K562 (cell line): ENCODE results near the gene PDZD8. TPM values are rescaled to one million over a fixed set of nuclear protein-coding genes. Genes with fewer than 3 reads are reported as not detected.

ENCODE experiments used
- ATAC-seq: fragments of 200-7000 bp; cut with Tn5 transposase; 3 replicates; pipeline ENCODE4 v1.9.1; 2020; ENCODE audit warnings: moderate library complexity
- BruUV-seq: library from RNA; stranded (reverse); fragments of 400-500 nt; replicated peaks from 2 replicates; lab custom pipeline; 2021; lab: Mats Ljungman, UMichigan
- CTCF ChIA-PET: fragments of 300-600 bp; formaldehyde crosslinking; extraction: SDS; loops from one replicate; lab custom pipeline; 2021; ENCODE audit warnings: low intra/inter-chr PET ratio; lab: Yijun Ruan, JAX
- POLR2A ChIA-PET: fragments of 300-600, 350-650 bp; sonication (Branson Sonifier 250); formaldehyde crosslinking; extraction: SDS; loops from one replicate; lab custom pipeline; 2021; ENCODE audit warnings: antibody characterized with exemption, inconsistent platforms; lab: Yijun Ruan, JAX
- DNase-seq, 4 experiments: peaks; one replicate each; pipeline versions ENCODE4 v3.0.0 to v3.0.0-alpha.2; 2011 to 2018; ENCODE audit warnings: low spot score in 3 of 4, mixed read lengths in 3 of 4; ENCODE audit errors: extremely low read depth in 1 of 4
- FAIRE-seq: peaks from 2 replicates; lab custom pipeline; 2011; peaks lifted over from hg19 to GRCh38; lab: Jason Lieb, UNC
- H2AFZ ChIP-seq: 2 replicates; pipeline ENCODE4 v1.6.0; 2011; ENCODE audit warnings: low read depth, low read length, control low read depth, inconsistent platforms
- H3K27ac ChIP-seq: fragments of 200-600 bp; 3 replicates; pipeline ENCODE4 v1.8.0; 2011; ENCODE audit warnings: low read depth, mild to moderate bottlenecking, control low read depth, inconsistent platforms, low read length, moderate library complexity, mixed read lengths; ENCODE audit errors: extremely low read depth
- H3K27me3 ChIP-seq, 2 experiments: fragments of 300-600 bp in 1 of 2; 2 replicates in 1 of 2; 3 replicates in 1 of 2; pipeline versions ENCODE4 v1.6.0 to v1.8.0; 2011; ENCODE audit warnings: inconsistent platforms in 2 of 2, low read length in 2 of 2, mild to moderate bottlenecking in 1 of 2, mixed read lengths in 1 of 2, moderate library complexity in 1 of 2; ENCODE audit not compliant: control insufficient read depth in 2 of 2, insufficient read depth in 2 of 2
- H3K36me3 ChIP-seq: fragments of 300-600 bp; 3 replicates; pipeline ENCODE4 v1.8.0; 2011; ENCODE audit warnings: mild to moderate bottlenecking, low read length, inconsistent platforms; ENCODE audit not compliant: control insufficient read depth, insufficient read depth
- H3K4me1 ChIP-seq, 2 experiments: fragments of 200-600 bp in 1 of 2; replicated peaks in 1 of 2; 2 replicates in 1 of 2; 3 replicates in 1 of 2; pipeline versions ENCODE4 v1.5.1 to v1.8.0; 2011; ENCODE audit warnings: inconsistent platforms in 2 of 2, low read length in 2 of 2, mild to moderate bottlenecking in 1 of 2, mixed read lengths in 1 of 2, moderate library complexity in 1 of 2; ENCODE audit not compliant: control insufficient read depth in 2 of 2, insufficient read depth in 2 of 2
- H3K4me2 ChIP-seq: 2 replicates; pipeline ENCODE4 v1.6.1; 2011; ENCODE audit warnings: low read length, control low read depth, inconsistent platforms, mixed read lengths; ENCODE audit not compliant: insufficient read depth
- H3K4me3 ChIP-seq: fragments of 200-600 bp; sonication (generic), shearing (Covaris generic); 2 replicates; pipeline ENCODE4 v1.5.1; 2016; ENCODE audit warnings: control low read depth, inconsistent platforms
- H3K79me2 ChIP-seq: fragments of 200-600 bp; 3 replicates; pipeline ENCODE4 v1.8.0; 2011; ENCODE audit warnings: low read length, inconsistent platforms; ENCODE audit not compliant: control insufficient read depth, insufficient read depth
- H3K9ac ChIP-seq, 2 experiments: 2 replicates each; pipeline versions ENCODE4 v1.6.0 to v1.6.1; 2011; ENCODE audit warnings: low read depth in 2 of 2, low read length in 2 of 2, control low read depth in 1 of 2, inconsistent platforms in 1 of 2, mild to moderate bottlenecking in 1 of 2, mixed read lengths in 1 of 2; ENCODE audit not compliant: insufficient read depth in 1 of 2
- H3K9me1 ChIP-seq: one replicate; pipeline ENCODE4 v1.6.0; 2011; ENCODE audit warnings: inconsistent platforms, mild to moderate bottlenecking, low read length, moderate library complexity; ENCODE audit not compliant: control insufficient read depth, insufficient read depth
- H3K9me3 ChIP-seq: replicated peaks from 2 replicates; pipeline ENCODE4 v1.5.1; 2011; ENCODE audit warnings: low read depth, low read length, inconsistent platforms; ENCODE audit not compliant: control insufficient read depth, insufficient read depth
- H4K20me1 ChIP-seq: replicated peaks from 2 replicates; pipeline ENCODE4 v1.6.1; 2011; ENCODE audit warnings: low read length, inconsistent platforms, mixed read lengths; ENCODE audit not compliant: control insufficient read depth, insufficient read depth
- ARID2 ChIP-seq: fragments of 450-650 bp; IDR thresholded peaks from 2 replicates; pipeline ENCODE4 v1.6.1; 2017; ENCODE audit warnings: antibody characterized with exemption, mild to moderate bottlenecking
- GATAD2A ChIP-seq: fragments of 450-650 bp; IDR thresholded peaks from 2 replicates; pipeline ENCODE4 v1.6.1; 2017
- JUN ChIP-seq, 2 experiments: sonication (generic) in 1 of 2; formaldehyde crosslinking in 1 of 2; IDR thresholded peaks; 2 replicates each; pipeline versions ENCODE4 v1.6.1 to v1.8.0; 2012 to 2022; ENCODE audit warnings: borderline replicate concordance in 2 of 2, mild to moderate bottlenecking in 2 of 2, improper control_type of control experiment in 1 of 2, low read depth in 1 of 2, low read length in 1 of 2, missing genetic modification reagents in 1 of 2
- NCOA2 ChIP-seq, 2 experiments: fragments of 450-650 bp; IDR thresholded peaks; 2 replicates each; pipeline ENCODE4 v1.6.1; 2018; ENCODE audit warnings: mild to moderate bottlenecking in 2 of 2, moderate library complexity in 1 of 2; ENCODE audit not compliant: partially characterized antibody in 2 of 2
- NKRF ChIP-seq: fragments of 450-650 bp; IDR thresholded peaks from 2 replicates; pipeline ENCODE4 v1.6.1; 2016; ENCODE audit warnings: borderline replicate concordance
- NR4A1 ChIP-seq, 2 experiments: fragments of 250-450 bp in 1 of 2; fragments of 450-650 bp in 1 of 2; sonication (Bioruptor Pico) in 1 of 2; IDR thresholded peaks; 2 replicates each; pipeline versions ENCODE4 v1.4.0 to v1.6.1; 2016 to 2020; ENCODE audit warnings: mild to moderate bottlenecking in 2 of 2, missing compliant biosample characterization in 1 of 2, missing genetic modification characterization in 1 of 2, moderate library complexity in 1 of 2
- RB1 ChIP-seq: fragments of 450-650 bp; IDR thresholded peaks from 2 replicates; pipeline ENCODE4 v1.6.1; 2017; ENCODE audit warnings: low read depth, mild to moderate bottlenecking
- RBFOX2 ChIP-seq: fragments of 200-400 bp; formaldehyde crosslinking; IDR thresholded peaks from 2 replicates; pipeline ENCODE4 v1.6.1; 2017; ENCODE audit warnings: low read depth, mild to moderate bottlenecking, low read length, moderate library complexity
- RFX1 ChIP-seq: fragments of 450-650 bp; IDR thresholded peaks from 2 replicates; pipeline ENCODE4 v1.6.1; 2016; ENCODE audit warnings: mild to moderate bottlenecking, moderate library complexity
- TSC22D4 ChIP-seq: fragments of 450-650 bp; IDR thresholded peaks from 2 replicates; pipeline ENCODE4 v1.6.1; 2016; ENCODE audit warnings: missing genetic modification characterization, missing biosample characterization, control low read depth
- U2AF2 ChIP-seq: fragments of 200-400 bp; formaldehyde crosslinking; optimal IDR thresholded peaks from 2 replicates; pipeline ENCODE3; 2017; ENCODE audit warnings: low read depth, mild to moderate bottlenecking, low read length
- YY1 ChIP-seq, 3 experiments: IDR thresholded peaks; 2 replicates each; pipeline ENCODE4 v1.6.1; 2011; ENCODE audit warnings: low read length in 2 of 3, mild to moderate bottlenecking in 2 of 3, moderate library complexity in 2 of 3, borderline replicate concordance in 1 of 3, control low read depth in 1 of 3, low read depth in 1 of 3; ENCODE audit not compliant: insufficient read depth in 3 of 3, insufficient replicate concordance in 2 of 3, control insufficient read depth in 1 of 3, insufficient read length in 1 of 3; ENCODE audit errors: extremely low read depth in 1 of 3
- ZNF583 ChIP-seq: fragments of 250-450 bp; sonication (Bioruptor Pico); IDR thresholded peaks from 2 replicates; pipeline ENCODE4 v1.4.0; 2020
- WGBS: fragments of 100-300 bp; shearing (Covaris generic); methylation state at CpG from one replicate; pipeline ENCODE4 v1.1.6; 2016; ENCODE audit warnings: low coverage, mixed read lengths; ENCODE audit not compliant: insufficient coverage; ENCODE audit errors: missing lambda C conversion rate; 5-methylcytosine and 5-hydroxymethylcytosine counted together
- in situ Hi-C: fragments of 300-500 bp; cut with MboI; formaldehyde crosslinking; loops from 4 replicates; pipeline ENCODE4 v1.15.0; 2018; ENCODE audit warnings: inconsistent platforms, mixed read lengths
- intact Hi-C: fragments of 100-400 bp; cut with micrococcal nuclease; formaldehyde crosslinking; loops from 2 replicates; pipeline ENCODE4 v1.14.2; 2022
- polyA plus RNA-seq, 8 experiments: library from polyadenylated mRNA; depleted of rRNA in 4 of 8; stranded (reverse) in 5 of 8; unstranded in 3 of 8; fragments of >200 nt; fragmentation: Nextera tagmentation in 2 of 8; fragmentation: Illumina TruSeq in 1 of 8; extraction: Ambion mirVana in 2 of 8; extraction: Trizol in 1 of 8; gene quantifications; 2 replicates each; pipeline versions ENCODE4 v1.2.1 to v1.2.3, GENCODE V29; 2011 to 2014; ENCODE audit warnings: inconsistent platforms in 1 of 8, missing spikeins in 1 of 8
- total RNA-seq, 7 experiments: library from RNA; depleted of rRNA in 6 of 7; stranded (reverse); fragments of >200 nt in 6 of 7; fragmentation: Illumina TruSeq in 2 of 7; extraction: Trizol in 2 of 7; gene quantifications; 2 replicates each; pipeline versions ENCODE4 v1.2.1 to v1.2.3, GENCODE V29; 2011 to 2021; ENCODE audit warnings: low replicate concordance in 1 of 7
- TF ChIP-seq, protein P1 (sequence below): sonication (generic); formaldehyde crosslinking; IDR thresholded peaks from 2 replicates; pipeline ENCODE4 v1.8.1; 2023; ENCODE audit warnings: mild to moderate bottlenecking, missing genetic modification reagents
- TF ChIP-seq, protein P2 (sequence below): fragments of 250-450 bp; sonication (Bioruptor Pico); IDR thresholded peaks from 2 replicates; pipeline ENCODE4 v1.6.1; 2021; ENCODE audit warnings: mild to moderate bottlenecking
- TF ChIP-seq, protein P3 (sequence below), 2 experiments: fragments of 450-650 bp; IDR thresholded peaks; 2 replicates each; pipeline ENCODE4 v1.6.1; 2016

The PDZD8 gene
- total and polyA plus RNA-seq, 9 of the 15 experiments (the other 6 are each of a cell fraction or from before 2014, with no cell fraction given): 5.5 to 53.4 (median 36.8) TPM

- POLR2A ChIA-PET: interaction anchor here (0.7 to 0.9 kb wide), 2 partner anchors 10 to 875 kb away, joined by 3 read pairs; no protein-coding TSS in a partner anchor
- Histone ChIP-seq H3K79me2 (no peaks in the 10 kb centered on the region), H3K36me3 (no peaks in the 10 kb centered on the region), H3K9me1 (no peaks in the 10 kb centered on the region), H3K4me1 (peaks cover 0 to 5% of the 10 kb centered on the region in 2 experiments; a peak in 3 of 5 replicates), H3K4me2 (no peak overlapping the region), H3K27ac (no peak overlapping the region), H3K27me3 (no peaks in the 10 kb centered on the region), H4K20me1 (no peaks in the 10 kb centered on the region)
- FAIRE-seq (no peak), ATAC-seq (no peak)
- intact Hi-C loops: no loop called here
- 85% methylated on average over 5 of the region's 5 CpGs for WGBS
- TF ChIP-seq TSC22D4 (no peak), RB1 (no peak), U2AF2 (no peak), RFX1 (no peak), JUN (IDR thresholded peaks at IDR 0.05; ENCODE audit: borderline replicate concordance, low read depth, low read length) (no peak), JUN (CRISPR knock-in tag; IDR thresholded peaks at IDR 0.05; ENCODE audit: borderline replicate concordance) (no peak), NR4A1 (CRISPR knock-in tag; IDR thresholded peaks at IDR 0.05) (no peak), NR4A1 (tag; IDR thresholded peaks at IDR 0.05) (no peak), YY1 (IDR thresholded peaks at IDR 0.05; ENCODE audit: borderline replicate concordance in 1 of 3, control insufficient read depth in 1 of 3, extremely low read depth in 1 of 3, insufficient read depth in 3 of 3, insufficient read length in 1 of 3, insufficient replicate concordance in 2 of 3, low read depth in 1 of 3, low read length in 2 of 3) (no peak), ARID2 (no peak), NKRF (no peak), NCOA2 (IDR thresholded peaks at IDR 0.05; ENCODE audit: partially characterized antibody in 2 of 2) (no peak), RBFOX2 (no peak), GATAD2A (no peak), ZNF583 (CRISPR knock-in tag) (no peak)
- TF ChIP-seq, protein P1, sequence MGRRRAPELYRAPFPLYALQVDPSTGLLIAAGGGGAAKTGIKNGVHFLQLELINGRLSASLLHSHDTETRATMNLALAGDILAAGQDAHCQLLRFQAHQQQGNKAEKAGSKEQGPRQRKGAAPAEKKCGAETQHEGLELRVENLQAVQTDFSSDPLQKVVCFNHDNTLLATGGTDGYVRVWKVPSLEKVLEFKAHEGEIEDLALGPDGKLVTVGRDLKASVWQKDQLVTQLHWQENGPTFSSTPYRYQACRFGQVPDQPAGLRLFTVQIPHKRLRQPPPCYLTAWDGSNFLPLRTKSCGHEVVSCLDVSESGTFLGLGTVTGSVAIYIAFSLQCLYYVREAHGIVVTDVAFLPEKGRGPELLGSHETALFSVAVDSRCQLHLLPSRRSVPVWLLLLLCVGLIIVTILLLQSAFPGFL (CRISPR knock-in tag): no peak
- TF ChIP-seq, protein P2, sequence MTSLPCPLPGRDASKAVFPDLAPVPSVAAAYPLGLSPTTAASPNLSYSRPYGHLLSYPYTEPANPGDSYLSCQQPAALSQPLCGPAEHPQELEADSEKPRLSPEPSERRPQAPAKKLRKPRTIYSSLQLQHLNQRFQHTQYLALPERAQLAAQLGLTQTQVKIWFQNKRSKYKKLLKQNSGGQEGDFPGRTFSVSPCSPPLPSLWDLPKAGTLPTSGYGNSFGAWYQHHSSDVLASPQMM (CRISPR knock-in tag): no peak
- TF ChIP-seq, protein P3, sequence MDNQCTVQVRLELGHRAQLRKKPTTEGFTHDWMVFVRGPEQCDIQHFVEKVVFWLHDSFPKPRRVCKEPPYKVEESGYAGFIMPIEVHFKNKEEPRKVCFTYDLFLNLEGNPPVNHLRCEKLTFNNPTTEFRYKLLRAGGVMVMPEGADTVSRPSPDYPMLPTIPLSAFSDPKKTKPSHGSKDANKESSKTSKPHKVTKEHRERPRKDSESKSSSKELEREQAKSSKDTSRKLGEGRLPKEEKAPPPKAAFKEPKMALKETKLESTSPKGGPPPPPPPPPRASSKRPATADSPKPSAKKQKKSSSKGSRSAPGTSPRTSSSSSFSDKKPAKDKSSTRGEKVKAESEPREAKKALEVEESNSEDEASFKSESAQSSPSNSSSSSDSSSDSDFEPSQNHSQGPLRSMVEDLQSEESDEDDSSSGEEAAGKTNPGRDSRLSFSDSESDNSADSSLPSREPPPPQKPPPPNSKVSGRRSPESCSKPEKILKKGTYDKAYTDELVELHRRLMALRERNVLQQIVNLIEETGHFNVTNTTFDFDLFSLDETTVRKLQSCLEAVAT (IDR thresholded peaks at IDR 0.05): no peak
- TF ChIP-seq, all 486 proteins: peak for 0
- H3K4me3 ChIP-seq: no peak overlapping the region
- BruUV-seq: no TSS peak
- in situ Hi-C loops: no loop called here
- CTCF ChIA-PET: no interaction called here
- no peak for DNase-seq
- no peak overlapping the region for H3K9ac ChIP-seq
- H3K9me3 ChIP-seq: no peaks in the 10 kb centered on the region
- H2AFZ ChIP-seq: no peak overlapping the region
These were observed 45.5 kb upstream of the PDZD8 start for GRCh38 chr10:117420768-117421167.
